GM12878 (cell line): ENCODE data around the gene ROCK2. TPM values are rescaled to one million over a fixed set of nuclear protein-coding genes. Genes with fewer than 3 reads are reported as not detected.

Experiments
- ATAC-seq: fragments of 200-7000 bp; cut with Tn5 transposase; 3 replicates; pipeline ENCODE4 v1.9.1; 2020; ENCODE audit warnings: mild to moderate bottlenecking, moderate library complexity
- BruUV-seq: library from RNA; stranded (reverse); fragments of 400-500 nt; replicated peaks from 2 replicates; lab custom pipeline; 2021; lab: Mats Ljungman, UMichigan
- CTCF ChIA-PET: fragments of 300-600 bp; sonication (Branson Sonifier 250); formaldehyde crosslinking; extraction: SDS; loops from one replicate; lab custom pipeline; 2021; ENCODE audit warnings: inconsistent platforms; lab: Yijun Ruan, JAX
- POLR2A ChIA-PET: fragments of 350-600 bp; formaldehyde crosslinking; extraction: SDS; loops from one replicate; lab custom pipeline; 2021; ENCODE audit warnings: inconsistent platforms; lab: Charles Lee
- RAD21 ChIA-PET: fragments of 300-600 bp; sonication (Branson Sonifier 250); formaldehyde crosslinking; loops from one replicate; lab custom pipeline; 2023; ENCODE audit warnings: antibody characterized with exemption; ENCODE audit not compliant: unreplicated experiment; lab: Charles Lee
- SMC1A ChIA-PET: fragments of 300-600 bp; sonication (Branson Sonifier 250); formaldehyde crosslinking; loops from one replicate; lab custom pipeline; 2023; ENCODE audit not compliant: unreplicated experiment, uncharacterized antibody; lab: Charles Lee
- DNase-seq: peaks from one replicate; pipeline ENCODE4 v3.0.0-alpha.2; 2011; ENCODE audit warnings: low read depth, low spot score
- FAIRE-seq: peaks from 3 replicates; lab custom pipeline; 2011; peaks lifted over from hg19 to GRCh38; lab: Jason Lieb, UNC
- H2AFZ ChIP-seq: 2 replicates; pipeline ENCODE4 v1.6.0; 2011; ENCODE audit warnings: low read depth, low read length, control low read depth; ENCODE audit not compliant: control insufficient read depth
- H3K27ac ChIP-seq: 2 replicates; pipeline ENCODE4 v1.5.1; 2011; ENCODE audit warnings: control low read depth; ENCODE audit not compliant: control insufficient read depth, insufficient read depth
- H3K27me3 ChIP-seq, 2 experiments: replicated peaks in 1 of 2; 2 replicates each; pipeline versions ENCODE4 v1.6.0 to v1.6.1; 2011; ENCODE audit warnings: low read length in 1 of 2; ENCODE audit not compliant: control insufficient read depth in 2 of 2, insufficient read depth in 2 of 2
- H3K36me3 ChIP-seq, 2 experiments: 2 replicates each; pipeline ENCODE4 v1.5.1; 2011; ENCODE audit warnings: low read length in 1 of 2; ENCODE audit not compliant: control insufficient read depth in 2 of 2, insufficient read depth in 2 of 2
- H3K4me1 ChIP-seq: 2 replicates; pipeline ENCODE4 v1.6.1; 2011; ENCODE audit warnings: mild to moderate bottlenecking, low read length, moderate library complexity, mixed read lengths; ENCODE audit not compliant: control insufficient read depth, insufficient read depth
- H3K4me2 ChIP-seq: 2 replicates; pipeline ENCODE4 v1.6.0; 2011; ENCODE audit warnings: control low read depth; ENCODE audit not compliant: control insufficient read depth, insufficient read depth
- H3K4me3 ChIP-seq: fragments of 200-600 bp; sonication (generic); 2 replicates; pipeline ENCODE4 v1.5.1; 2016
- H3K79me2 ChIP-seq: 2 replicates; pipeline ENCODE4 v1.6.0; 2011; ENCODE audit warnings: low read length; ENCODE audit not compliant: control insufficient read depth, insufficient read depth
- H3K9ac ChIP-seq: 2 replicates; pipeline ENCODE4 v1.8.0; 2011; ENCODE audit warnings: low read length, control low read depth, mixed read lengths; ENCODE audit not compliant: control insufficient read depth, insufficient read depth
- H3K9me3 ChIP-seq: replicated peaks from 3 replicates; pipeline ENCODE4 v1.5.1; 2011; ENCODE audit warnings: mild to moderate bottlenecking, low read length; ENCODE audit not compliant: control insufficient read depth, insufficient read depth
- H4K20me1 ChIP-seq: 2 replicates; pipeline ENCODE4 v1.6.0; 2011; ENCODE audit not compliant: control insufficient read depth, insufficient read depth
- KAT2A ChIP-seq: conservative IDR thresholded peaks from 2 replicates; pipeline ENCODE4 v1.6.1; 2011; ENCODE audit warnings: low read depth, low read length; ENCODE audit not compliant: control insufficient read depth
- NFIC ChIP-seq: IDR thresholded peaks from 2 replicates; pipeline ENCODE4 v1.6.1; 2012; ENCODE audit warnings: low read depth, mild to moderate bottlenecking, inconsistent platforms, low read length, moderate library complexity
- SREBF2 ChIP-seq: IDR thresholded peaks from 2 replicates; pipeline ENCODE4 v1.6.1; 2012; ENCODE audit warnings: mild to moderate bottlenecking, low read length
- WGBS: methylation state at CpG from one replicate; pipeline ENCODE4 v1.1.6; 2016; ENCODE audit warnings: low lambda C conversion rate; ENCODE audit not compliant: insufficient replicate concordance, insufficient coverage; ENCODE audit errors: missing lambda C conversion rate; 5-methylcytosine and 5-hydroxymethylcytosine counted together
- in situ Hi-C: fragments of 300-500 bp; cut with MboI; formaldehyde crosslinking; loops from 9 replicates; pipeline ENCODE4 v1.14.3; 2018; ENCODE audit warnings: mixed read lengths
- intact Hi-C: fragments of 100-400 bp; cut with micrococcal nuclease; formaldehyde crosslinking; loops from one replicate; pipeline ENCODE4 v1.14.2; 2022; ENCODE audit not compliant: unreplicated experiment
- polyA plus RNA-seq, 11 experiments: library from polyadenylated mRNA; depleted of rRNA in 4 of 11; unstranded in 6 of 11; stranded (reverse) in 5 of 11; fragments of >200 nt; fragmentation: Nextera tagmentation in 4 of 11; fragmentation: Illumina TruSeq in 1 of 11; extraction: Ambion mirVana in 4 of 11; extraction: Trizol in 1 of 11; gene quantifications; 1 replicate in 1 of 11; 2 replicates in 10 of 11; pipeline versions ENCODE4 v1.2.1 to v1.2.3, GENCODE V29; 2011 to 2016; ENCODE audit warnings: inconsistent platforms in 2 of 11, missing spikeins in 2 of 11, low read depth in 1 of 11
- total RNA-seq, 4 experiments: library from RNA; depleted of rRNA in 3 of 4; stranded (reverse); fragments of >200 nt in 3 of 4; fragmentation: Illumina TruSeq in 1 of 4; extraction: Trizol in 1 of 4; gene quantifications; 2 replicates each; pipeline versions ENCODE4 v1.2.1 to v1.2.3, GENCODE V29; 2013 to 2021
- TF ChIP-seq, protein P1 (sequence below): IDR thresholded peaks from 2 replicates; pipeline ENCODE4 v1.6.1; 2012; ENCODE audit warnings: mild to moderate bottlenecking, low read depth, low read length
- TF ChIP-seq, protein P2 (sequence below): IDR thresholded peaks from 2 replicates; pipeline ENCODE4 v1.6.1; 2011; ENCODE audit warnings: low read depth, mild to moderate bottlenecking, low read length, moderate library complexity, borderline replicate concordance; ENCODE audit errors: extremely low read depth
- TF ChIP-seq, protein P3 (sequence below): IDR thresholded peaks from 2 replicates; pipeline ENCODE4 v1.6.1; 2012; ENCODE audit warnings: low read depth, low read length, improper control_type of control experiment

ROCK2 gene
- total and polyA plus RNA-seq, 10 of the 15 experiments (the other 5 are each of a cell fraction or from before 2014, with no cell fraction given) = 4.6 to 22.1 (median 8.3) TPM

- no peak for TF ChIP-seq NFIC
- TF ChIP-seq, all 136 proteins: peak for 0
Observed at GRCh38 chr2:11175293-11175795, 169.1 kb downstream of the ROCK2 start (continued).

- TF ChIP-seq, protein P1, sequence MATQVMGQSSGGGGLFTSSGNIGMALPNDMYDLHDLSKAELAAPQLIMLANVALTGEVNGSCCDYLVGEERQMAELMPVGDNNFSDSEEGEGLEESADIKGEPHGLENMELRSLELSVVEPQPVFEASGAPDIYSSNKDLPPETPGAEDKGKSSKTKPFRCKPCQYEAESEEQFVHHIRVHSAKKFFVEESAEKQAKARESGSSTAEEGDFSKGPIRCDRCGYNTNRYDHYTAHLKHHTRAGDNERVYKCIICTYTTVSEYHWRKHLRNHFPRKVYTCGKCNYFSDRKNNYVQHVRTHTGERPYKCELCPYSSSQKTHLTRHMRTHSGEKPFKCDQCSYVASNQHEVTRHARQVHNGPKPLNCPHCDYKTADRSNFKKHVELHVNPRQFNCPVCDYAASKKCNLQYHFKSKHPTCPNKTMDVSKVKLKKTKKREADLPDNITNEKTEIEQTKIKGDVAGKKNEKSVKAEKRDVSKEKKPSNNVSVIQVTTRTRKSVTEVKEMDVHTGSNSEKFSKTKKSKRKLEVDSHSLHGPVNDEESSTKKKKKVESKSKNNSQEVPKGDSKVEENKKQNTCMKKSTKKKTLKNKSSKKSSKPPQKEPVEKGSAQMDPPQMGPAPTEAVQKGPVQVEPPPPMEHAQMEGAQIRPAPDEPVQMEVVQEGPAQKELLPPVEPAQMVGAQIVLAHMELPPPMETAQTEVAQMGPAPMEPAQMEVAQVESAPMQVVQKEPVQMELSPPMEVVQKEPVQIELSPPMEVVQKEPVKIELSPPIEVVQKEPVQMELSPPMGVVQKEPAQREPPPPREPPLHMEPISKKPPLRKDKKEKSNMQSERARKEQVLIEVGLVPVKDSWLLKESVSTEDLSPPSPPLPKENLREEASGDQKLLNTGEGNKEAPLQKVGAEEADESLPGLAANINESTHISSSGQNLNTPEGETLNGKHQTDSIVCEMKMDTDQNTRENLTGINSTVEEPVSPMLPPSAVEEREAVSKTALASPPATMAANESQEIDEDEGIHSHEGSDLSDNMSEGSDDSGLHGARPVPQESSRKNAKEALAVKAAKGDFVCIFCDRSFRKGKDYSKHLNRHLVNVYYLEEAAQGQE = no peak
- TF ChIP-seq, protein P2, sequence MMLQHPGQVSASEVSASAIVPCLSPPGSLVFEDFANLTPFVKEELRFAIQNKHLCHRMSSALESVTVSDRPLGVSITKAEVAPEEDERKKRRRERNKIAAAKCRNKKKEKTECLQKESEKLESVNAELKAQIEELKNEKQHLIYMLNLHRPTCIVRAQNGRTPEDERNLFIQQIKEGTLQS = no peak
- TF ChIP-seq KAT2A (no peak), SREBF2 (no peak)
- TF ChIP-seq, protein P3, sequence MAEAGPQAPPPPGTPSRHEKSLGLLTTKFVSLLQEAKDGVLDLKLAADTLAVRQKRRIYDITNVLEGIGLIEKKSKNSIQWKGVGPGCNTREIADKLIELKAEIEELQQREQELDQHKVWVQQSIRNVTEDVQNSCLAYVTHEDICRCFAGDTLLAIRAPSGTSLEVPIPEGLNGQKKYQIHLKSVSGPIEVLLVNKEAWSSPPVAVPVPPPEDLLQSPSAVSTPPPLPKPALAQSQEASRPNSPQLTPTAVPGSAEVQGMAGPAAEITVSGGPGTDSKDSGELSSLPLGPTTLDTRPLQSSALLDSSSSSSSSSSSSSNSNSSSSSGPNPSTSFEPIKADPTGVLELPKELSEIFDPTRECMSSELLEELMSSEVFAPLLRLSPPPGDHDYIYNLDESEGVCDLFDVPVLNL = no peak
- TF ChIP-seq, all 136 proteins: peak for 0
- 97% methylated on average over 9 of the region's 9 CpGs for WGBS
- no peak overlapping the region for H3K27ac ChIP-seq
- H3K4me3 ChIP-seq = no peak overlapping the region
- ChIA-PET RAD21 (no interaction called here), CTCF (interaction anchor here (1.3 kb wide), 1 partner anchor 10 kb away, joined by 3 read pairs; no protein-coding TSS in a partner anchor), SMC1A (interaction anchor here (1.5 kb wide), 1 partner anchor 22 kb away, joined by 3 read pairs; no protein-coding TSS in a partner anchor), POLR2A (no interaction called here)
- no peak overlapping the region for H3K9ac ChIP-seq
- H3K4me2 ChIP-seq = no peak overlapping the region
- no peaks in the 10 kb centered on the region for H3K27me3 ChIP-seq
- H2AFZ ChIP-seq = no peak overlapping the region
- no peaks in the 10 kb centered on the region for H3K9me3 ChIP-seq
- no peaks in the 10 kb centered on the region for H4K20me1 ChIP-seq
- H3K79me2 ChIP-seq = no peaks in the 10 kb centered on the region
- H3K36me3 ChIP-seq = no peaks in the 10 kb centered on the region
- no peak for ATAC-seq
- H3K4me1 ChIP-seq = no peaks in the 10 kb centered on the region
- DNase-seq = no peak
- no peak for FAIRE-seq
- BruUV-seq = no TSS peak
- intact Hi-C loops (no loop called here), in situ Hi-C loops (no loop called here)
Observed at GRCh38 chr2:11174222-11174621, 170.2 kb downstream of the ROCK2 start.
